ENCODE data around the gene STARD8.
"Not testable (repeated sequence)": the region's sequence is repeated elsewhere in the genome, so short reads cannot be mapped to it uniquely, and the experiment has no call there.

GRCh38 chrX:68629936-68630335 is 17.5 kb upstream of the STARD8 start:
- not testable (repeated sequence) for TF ChIP-seq CTCF (conservative IDR thresholded peaks at IDR 0.05); ZFX (IDR thresholded peaks at IDR 0.05)
